Activated naive CD4-positive, alpha-beta T cell treated with anti-CD3 and anti-CD28 coated beads, Interleukin-2, amount 50 U/mL, for 24 hours (primary cell): ENCODE results near the gene LEKR1.

Experiments used
- H3K27ac Mint-ChIP-seq: one replicate; pipeline ENCODE4 v1.8.0; 2021; ENCODE audit warnings: mild to moderate bottlenecking, mixed read lengths
- H3K27me3 Mint-ChIP-seq: one replicate; pipeline ENCODE4 v1.8.0; 2021; ENCODE audit warnings: mixed read lengths
- H3K36me3 Mint-ChIP-seq: one replicate; pipeline ENCODE4 v1.8.0; 2021; ENCODE audit warnings: mixed read lengths
- H3K4me1 Mint-ChIP-seq: one replicate; pipeline ENCODE4 v1.8.0; 2021; ENCODE audit warnings: mixed read lengths
- H3K4me3 Mint-ChIP-seq: one replicate; pipeline ENCODE4 v1.8.0; 2021; ENCODE audit warnings: mild to moderate bottlenecking, mixed read lengths
- H3K9me3 Mint-ChIP-seq: one replicate; pipeline ENCODE4 v1.8.0; 2021; ENCODE audit warnings: mixed read lengths

The LEKR1 gene

GRCh38 chr3:157075693-157076420, 249.7 kb downstream of the LEKR1 start:
- Mint-ChIP-seq H3K36me3 (no peaks in the 10 kb centered on the region), H3K4me1 (peaks cover 4% of the 10 kb centered on the region), H3K27me3 (no peaks in the 10 kb centered on the region), H3K27ac (no peak overlapping the region), H3K9me3 (no peaks in the 10 kb centered on the region), H3K4me3 (no peak overlapping the region)

GRCh38 chr3:157077565-157077991, 251.4 kb downstream of the LEKR1 start:
- no peaks in the 10 kb centered on the region for H3K9me3 Mint-ChIP-seq
- no peaks in the 10 kb centered on the region for H3K27me3 Mint-ChIP-seq
- no peak overlapping the region for H3K27ac Mint-ChIP-seq
- peaks cover 17% of the 10 kb centered on the region for H3K4me1 Mint-ChIP-seq
- no peaks in the 10 kb centered on the region for H3K36me3 Mint-ChIP-seq
- no peak overlapping the region for H3K4me3 Mint-ChIP-seq

GRCh38 chr3:157078131-157078810, 252.1 kb downstream of the LEKR1 start:
- H3K9me3 Mint-ChIP-seq: no peaks in the 10 kb centered on the region
- H3K27ac Mint-ChIP-seq: no peak overlapping the region
- no peaks in the 10 kb centered on the region for H3K27me3 Mint-ChIP-seq
- no peak overlapping the region for H3K4me3 Mint-ChIP-seq
- peaks cover 17% of the 10 kb centered on the region for H3K4me1 Mint-ChIP-seq
- H3K36me3 Mint-ChIP-seq: no peaks in the 10 kb centered on the region

- Mint-ChIP-seq H3K27ac (no peak overlapping the region), H3K4me1 (peaks cover 17% of the 10 kb centered on the region), H3K4me3 (no peak overlapping the region), H3K9me3 (no peaks in the 10 kb centered on the region), H3K36me3 (no peaks in the 10 kb centered on the region), H3K27me3 (no peaks in the 10 kb centered on the region)
Measured at GRCh38 chr3:157078811-157079185, 252.6 kb downstream of the LEKR1 start.

- no peaks in the 10 kb centered on the region for H3K9me3 Mint-ChIP-seq
- no peaks in the 10 kb centered on the region for H3K27me3 Mint-ChIP-seq
- peaks cover 17% of the 10 kb centered on the region for H3K4me1 Mint-ChIP-seq
- no peaks in the 10 kb centered on the region for H3K36me3 Mint-ChIP-seq
- no peak overlapping the region for H3K27ac Mint-ChIP-seq
- no peak overlapping the region for H3K4me3 Mint-ChIP-seq
Measured at GRCh38 chr3:157079676-157080369, 253.7 kb downstream of the LEKR1 start.

GRCh38 chr3:157081626-157082210, 255.6 kb downstream of the LEKR1 start:
- Mint-ChIP-seq H3K4me1 (peaks cover 13% of the 10 kb centered on the region), H3K27ac (no peak overlapping the region), H3K4me3 (no peak overlapping the region)

GRCh38 chr3:157082305-157082982, 256.3 kb downstream of the LEKR1 start:
- Mint-ChIP-seq H3K27me3 (no peaks in the 10 kb centered on the region), H3K4me3 (no peak overlapping the region), H3K9me3 (no peaks in the 10 kb centered on the region), H3K27ac (no peak overlapping the region), H3K36me3 (no peaks in the 10 kb centered on the region), H3K4me1 (peaks cover 13% of the 10 kb centered on the region)

More at GRCh38 chr3:157081626-157082210, 255.6 kb downstream of the LEKR1 start:
- Mint-ChIP-seq H3K9me3 (no peaks in the 10 kb centered on the region), H3K27me3 (no peaks in the 10 kb centered on the region), H3K36me3 (no peaks in the 10 kb centered on the region)

GRCh38 chr3:157083824-157084223, 257.7 kb downstream of the LEKR1 start:
- Mint-ChIP-seq H3K9me3 (no peaks in the 10 kb centered on the region), H3K27me3 (no peaks in the 10 kb centered on the region), H3K27ac (no peak overlapping the region), H3K4me1 (peaks cover 23% of the 10 kb centered on the region), H3K36me3 (no peaks in the 10 kb centered on the region), H3K4me3 (no peak overlapping the region)

GRCh38 chr3:157086060-157086750, 260.1 kb downstream of the LEKR1 start:
- Mint-ChIP-seq H3K9me3 (no peaks in the 10 kb centered on the region), H3K36me3 (no peaks in the 10 kb centered on the region), H3K27ac (no peak overlapping the region), H3K27me3 (no peaks in the 10 kb centered on the region), H3K4me3 (no peak overlapping the region), H3K4me1 (peaks cover 36% of the 10 kb centered on the region)

- no peaks in the 10 kb centered on the region for H3K9me3 Mint-ChIP-seq
- no peaks in the 10 kb centered on the region for H3K36me3 Mint-ChIP-seq
- no peak overlapping the region for H3K4me3 Mint-ChIP-seq
- no peak overlapping the region for H3K27ac Mint-ChIP-seq
- H3K4me1 Mint-ChIP-seq: peaks cover 31% of the 10 kb centered on the region
- H3K27me3 Mint-ChIP-seq: no peaks in the 10 kb centered on the region
Measured at GRCh38 chr3:157086775-157087174, 260.6 kb downstream of the LEKR1 start.

- Mint-ChIP-seq H3K4me1 (peaks cover 25% of the 10 kb centered on the region), H3K9me3 (no peaks in the 10 kb centered on the region), H3K4me3 (no peak overlapping the region), H3K27ac (no peak overlapping the region), H3K27me3 (no peaks in the 10 kb centered on the region), H3K36me3 (no peaks in the 10 kb centered on the region)
Measured at GRCh38 chr3:157087373-157087772, 261.2 kb downstream of the LEKR1 start.

GRCh38 chr3:157087780-157088600, 261.8 kb downstream of the LEKR1 start:
- Mint-ChIP-seq H3K27me3 (no peaks in the 10 kb centered on the region), H3K4me3 (peak overlapping the region; percentile 86), H3K9me3 (no peaks in the 10 kb centered on the region), H3K36me3 (no peaks in the 10 kb centered on the region), H3K4me1 (peaks cover 25% of the 10 kb centered on the region), H3K27ac (peak overlapping the region; percentile 89)

- H3K4me1 Mint-ChIP-seq: peaks cover 25% of the 10 kb centered on the region
- peak overlapping the region; percentile 89 for H3K27ac Mint-ChIP-seq
- H3K9me3 Mint-ChIP-seq: no peaks in the 10 kb centered on the region
- no peaks in the 10 kb centered on the region for H3K36me3 Mint-ChIP-seq
- no peaks in the 10 kb centered on the region for H3K27me3 Mint-ChIP-seq
- H3K4me3 Mint-ChIP-seq: peak overlapping the region; percentile 86
Measured at GRCh38 chr3:157088601-157089454, 262.7 kb downstream of the LEKR1 start.
